Lung (tissue), 12 donors: Measurements from ENCODE around the gene GPATCH4. TPM values are rescaled to one million over a fixed set of nuclear protein-coding genes. Genes with fewer than 3 reads are reported as not detected.

ENCODE experiments used
- ATAC-seq: fragments of 200-7000 bp; cut with Tn5 transposase; one replicate; pipeline ENCODE4 v1.9.1; 2020; ENCODE audit warnings: moderate number of reproducible peaks; ENCODE audit not compliant: insufficient read depth, low FRiP score
- DNase-seq, 3 donors: peaks; one replicate each; pipeline ENCODE4 v3.0.0-alpha.2; 2013 to 2017
- H3K27ac ChIP-seq, 2 donors: one replicate each; pipeline ENCODE4 v1.5.1; 2013; ENCODE audit warnings: mild to moderate bottlenecking in 2 of 2, moderate library complexity in 2 of 2, control low read depth in 1 of 2, inconsistent platforms in 1 of 2, low read depth in 1 of 2, low read length in 1 of 2
- H3K27me3 ChIP-seq, 3 donors: one replicate each; pipeline ENCODE4 v1.5.1; 2013; ENCODE audit warnings: low read length in 2 of 3; ENCODE audit not compliant: control insufficient read depth in 3 of 3, insufficient read depth in 3 of 3
- H3K36me3 ChIP-seq, 4 donors: one replicate each; pipeline ENCODE4 v1.5.1; 2013; ENCODE audit warnings: low read length in 4 of 4, mild to moderate bottlenecking in 1 of 4, moderate library complexity in 1 of 4; ENCODE audit not compliant: control insufficient read depth in 4 of 4, insufficient read depth in 4 of 4
- H3K4me1 ChIP-seq, 5 donors: one replicate each; pipeline ENCODE4 v1.5.1; 2013; ENCODE audit warnings: low read length in 5 of 5, mild to moderate bottlenecking in 2 of 5, moderate library complexity in 1 of 5; ENCODE audit not compliant: control insufficient read depth in 5 of 5, insufficient read depth in 5 of 5
- H3K4me3 ChIP-seq: one replicate; pipeline ENCODE4 v1.5.1; 2013; ENCODE audit warnings: mild to moderate bottlenecking, control low read depth, moderate library complexity
- H3K9ac ChIP-seq, 2 donors: one replicate each; pipeline ENCODE4 v1.5.1; 2013; ENCODE audit warnings: low read length in 2 of 2, control low read depth in 1 of 2; ENCODE audit not compliant: insufficient read depth in 1 of 2
- H3K9me3 ChIP-seq, 4 donors: one replicate each; pipeline ENCODE4 v1.5.1; 2013; ENCODE audit warnings: low read length in 3 of 4, mild to moderate bottlenecking in 1 of 4, moderate library complexity in 1 of 4; ENCODE audit not compliant: control insufficient read depth in 4 of 4, insufficient read depth in 3 of 4
- CTCF ChIP-seq: IDR thresholded peaks from 2 replicates; pipeline ENCODE4 v1.5.1; 2012; ENCODE audit warnings: mild to moderate bottlenecking; ENCODE audit errors: control extremely low read depth, extremely low read depth
- WGBS, 2 donors: extraction: QIAGEN DNeasy Blood & Tissue Kit; methylation state at CpG; one replicate each; pipeline ENCODE4 v1.1.7; 2013; 5-methylcytosine and 5-hydroxymethylcytosine counted together
- polyA plus RNA-seq, 2 donors: library from polyadenylated mRNA; stranded (reverse); fragments of 200-250 nt; gene quantifications; one replicate each; pipeline ENCODE4 v1.2.1, GENCODE V29; 2013
- total RNA-seq, 2 donors: library from RNA; depleted of rRNA in 1 of 2; stranded (reverse); fragments of >200 nt in 1 of 2; gene quantifications; one replicate each; pipeline ENCODE4 v1.2.1, GENCODE V29; 2014 to 2021
- donor health status: control.
- donor health status: control.
- donor health status: Bipolar disorder and iron deficiency.
- donor health status: healthy.
- donor health status: DM: yes; HTN: yes; CAD: no.

GPATCH4 gene
- total and polyA plus RNA-seq, 4 donors, result 11.9 to 34.3 (median 24.6) TPM

DNA sequence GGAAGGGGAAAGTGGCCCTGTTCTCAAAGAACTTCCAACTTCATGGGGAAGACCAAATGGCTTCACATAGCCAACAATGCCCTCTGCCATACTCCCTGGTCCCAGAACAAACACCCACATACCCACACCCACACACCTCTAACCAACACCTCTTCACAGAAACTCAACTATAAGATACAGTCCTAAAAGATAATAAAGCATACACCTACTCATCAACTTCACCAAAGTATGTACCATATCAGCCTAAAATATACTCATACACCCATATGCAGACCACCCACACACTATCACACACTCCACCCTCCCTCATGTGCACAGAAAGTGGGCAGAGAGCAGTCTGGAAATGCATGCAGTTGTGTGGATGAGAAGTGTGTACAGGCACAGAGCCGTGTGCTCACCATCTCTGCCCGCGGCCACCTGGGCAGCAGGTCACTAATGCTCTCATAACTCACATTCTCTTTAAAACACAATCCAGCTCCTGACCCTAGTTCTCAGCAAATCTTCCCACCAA lies 56.6 kb downstream of the GPATCH4 start:
- no peak for TF ChIP-seq CTCF
- 100% methylated on average over 3 of the region's 3 CpGs for WGBS, 2 donors
- Histone ChIP-seq H3K4me1 (no peaks in the 10 kb centered on the region), H3K9me3 (no peaks in the 10 kb centered on the region), H3K9ac (no peak overlapping the region), H3K36me3 (peaks cover 0 to 6% (median 0%) of the 10 kb centered on the region in 4 donors), H3K27ac (no peak overlapping the region), H3K27me3 (no peaks in the 10 kb centered on the region), H3K4me3 (no peak overlapping the region)
- ATAC-seq (no peak), DNase-seq (no peak)

Other genes with a start within 250 kb of the GPATCH4 start
- under 1 TPM; 0.18 to 0.74 TPM for gene RHBG, start 232.3 kb downstream of the GPATCH4 start, total RNA-seq
- gene RHBG, start 232.3 kb downstream of the GPATCH4 start, polyA plus RNA-seq, result not detected
- gene MEF2D, start 100.7 kb downstream of the GPATCH4 start, total RNA-seq, result 10 to 100 TPM; 23.0 to 52.5 TPM
- gene MEF2D, start 100.7 kb downstream of the GPATCH4 start, polyA plus RNA-seq, result 10 to 100 TPM; 23.0 to 23.3 TPM
- gene IQGAP3, start 28.9 kb downstream of the GPATCH4 start, total RNA-seq, result 1 to 10 TPM; 1.0 to 3.4 TPM
- gene IQGAP3, start 28.9 kb downstream of the GPATCH4 start, polyA plus RNA-seq, result 1 to 10 TPM in 1 of 2 donors, under 1 TPM in 1; 0.42 to 1.3 TPM
- under 1 TPM in 1 of 2 donors, not detected in 1; 0.23 TPM for gene TTC24, start 21.8 kb downstream of the GPATCH4 start, total RNA-seq
- gene TTC24, start 21.8 kb downstream of the GPATCH4 start, polyA plus RNA-seq, result under 1 TPM; 0.12 to 0.31 TPM
- gene NAXE, start 9.7 kb downstream of the GPATCH4 start, total RNA-seq, result 10 to 100 TPM; 38.1 to 95.8 TPM
- 10 to 100 TPM; 74.1 to 83.5 TPM for gene NAXE, start 9.7 kb downstream of the GPATCH4 start, polyA plus RNA-seq
- gene HAPLN2, start 17.9 kb upstream of the GPATCH4 start, total RNA-seq, result under 1 TPM in 1 of 2 donors, not detected in 1; 0.18 TPM
- under 1 TPM; 0.24 to 0.31 TPM for gene HAPLN2, start 17.9 kb upstream of the GPATCH4 start, polyA plus RNA-seq
- gene BCAN, start 40.6 kb upstream of the GPATCH4 start, total RNA-seq, result 1 to 10 TPM in 1 of 2 donors, under 1 TPM in 1; 0.18 to 1.1 TPM
- gene BCAN, start 40.6 kb upstream of the GPATCH4 start, polyA plus RNA-seq, result under 1 TPM; 0.05 to 0.06 TPM
- 10 to 100 TPM; 37.3 to 57.4 TPM for gene NES, start 75.9 kb upstream of the GPATCH4 start, total RNA-seq
- 10 to 100 TPM; 17.6 to 31.1 TPM for gene NES, start 75.9 kb upstream of the GPATCH4 start, polyA plus RNA-seq
- 10 to 100 TPM in 1 of 2 donors, 1 to 10 TPM in 1; 5.8 to 13.6 TPM for gene CRABP2, start 104.1 kb upstream of the GPATCH4 start, total RNA-seq
- 1 to 10 TPM; 1.3 to 4.0 TPM for gene CRABP2, start 104.1 kb upstream of the GPATCH4 start, polyA plus RNA-seq
- gene METTL25B, start 127.0 kb upstream of the GPATCH4 start, total RNA-seq, result 10 to 100 TPM; 24.4 to 34.9 TPM
- 10 to 100 TPM; 28.3 to 42.6 TPM for gene METTL25B, start 127.0 kb upstream of the GPATCH4 start, polyA plus RNA-seq
- gene ISG20L2, start 127.3 kb upstream of the GPATCH4 start, total RNA-seq, result 10 to 100 TPM; 11.3 to 26.3 TPM
- 10 to 100 TPM in 1 of 2 donors, 1 to 10 TPM in 1; 9.3 to 24.2 TPM for gene ISG20L2, start 127.3 kb upstream of the GPATCH4 start, polyA plus RNA-seq
- 10 to 100 TPM; 26.7 to 65.4 TPM for gene MRPL24, start 139.6 kb upstream of the GPATCH4 start, total RNA-seq
- 100 to 1,000 TPM in 1 of 2 donors, 10 to 100 TPM in 1; 93.6 to 120 TPM for gene MRPL24, start 139.6 kb upstream of the GPATCH4 start, polyA plus RNA-seq
- gene HDGF, start 150.2 kb upstream of the GPATCH4 start, total RNA-seq, result 100 to 1,000 TPM; 184 to 187 TPM
- gene HDGF, start 150.2 kb upstream of the GPATCH4 start, polyA plus RNA-seq, result 100 to 1,000 TPM; 104 to 226 TPM
- 10 to 100 TPM; 38.5 to 52.7 TPM for gene PRCC, start 166.1 kb upstream of the GPATCH4 start, total RNA-seq
- gene PRCC, start 166.1 kb upstream of the GPATCH4 start, polyA plus RNA-seq, result 10 to 100 TPM; 36.2 to 40.0 TPM
- gene SH2D2A, start 215.4 kb upstream of the GPATCH4 start, total RNA-seq, result 1 to 10 TPM; 1.6 to 2.4 TPM
- 1 to 10 TPM; 1.1 to 3.0 TPM for gene SH2D2A, start 215.4 kb upstream of the GPATCH4 start, polyA plus RNA-seq